Fibroblast of skin of scalp (primary cell): ENCODE data around the gene TMEM181.
"Not testable (repeated sequence)": the region's sequence is repeated elsewhere in the genome, so short reads cannot be mapped to it uniquely, and the experiment has no call there.

Experiments used
- DNase-seq: peaks from one replicate; pipeline ENCODE4 v3.0.0-alpha.2; 2013

TMEM181 gene

GRCh38 chr6:158663625-158664165 lies 103.8 kb downstream of the TMEM181 start:
- DNase-seq, result no peak

- no peak for DNase-seq
Measured at GRCh38 chr6:158665332-158665731, 105.4 kb downstream of the TMEM181 start.

GRCh38 chr6:158666628-158667359 lies 106.9 kb downstream of the TMEM181 start:
- peak; percentile 35 for DNase-seq

- DNase-seq, result no peak
Measured at GRCh38 chr6:158667360-158667981, 107.6 kb downstream of the TMEM181 start.

- no peak for DNase-seq
Measured at GRCh38 chr6:158668707-158669103, 108.8 kb downstream of the TMEM181 start.

GRCh38 chr6:158669145-158670035 lies 109.5 kb downstream of the TMEM181 start:
- DNase-seq, result no peak

GRCh38 chr6:158672119-158672518 lies 112.2 kb downstream of the TMEM181 start:
- not testable (repeated sequence) for DNase-seq

GRCh38 chr6:158672726-158673125 lies 112.8 kb downstream of the TMEM181 start:
- no peak for DNase-seq

- DNase-seq, result no peak
Measured at GRCh38 chr6:158674342-158675131, 114.6 kb downstream of the TMEM181 start.

GRCh38 chr6:158677094-158677493 lies 117.2 kb downstream of the TMEM181 start:
- DNase-seq, result not testable (repeated sequence)

GRCh38 chr6:158677906-158678578 lies 118.2 kb downstream of the TMEM181 start:
- no peak for DNase-seq

GRCh38 chr6:158680015-158680414 lies 120.1 kb downstream of the TMEM181 start:
- no peak for DNase-seq

- no peak for DNase-seq
Measured at GRCh38 chr6:158680481-158680880, 120.6 kb downstream of the TMEM181 start.

- no peak for DNase-seq
Measured at GRCh38 chr6:158684311-158684710, 124.4 kb downstream of the TMEM181 start.

- no peak for DNase-seq
Measured at GRCh38 chr6:158684745-158685324, 124.9 kb downstream of the TMEM181 start.
